Endothelial cell of umbilical vein (primary cell): Measurements from ENCODE around the gene HAL. TPM values are rescaled to one million over a fixed set of nuclear protein-coding genes. Genes with fewer than 3 reads are reported as not detected.

Source experiments
- BruUV-seq: library from RNA; stranded (reverse); fragments of 400-500 nt; replicated peaks from 2 replicates; lab custom pipeline; 2021; lab: Mats Ljungman, UMichigan
- CTCF ChIA-PET: fragments of 300-600, 350-600 bp; sonication (Branson Sonifier 250); formaldehyde crosslinking; loops from one replicate; lab custom pipeline; 2021; ENCODE audit warnings: antibody characterized with exemption, inconsistent platforms; lab: Charles Lee
- POLR2A ChIA-PET: fragments of 300-600, 350-600 bp; sonication (Branson Sonifier 250); formaldehyde crosslinking; loops from one replicate; lab custom pipeline; 2021; ENCODE audit warnings: antibody characterized with exemption, inconsistent platforms; lab: Charles Lee
- DNase-seq: peaks from one replicate; pipeline ENCODE4 v3.0.0-alpha.2; 2011; ENCODE audit warnings: low read depth, low spot score
- FAIRE-seq: peaks from 2 replicates; lab custom pipeline; 2011; peaks lifted over from hg19 to GRCh38; lab: Jason Lieb, UNC
- H2AFZ ChIP-seq: 2 replicates; pipeline ENCODE4 v1.6.0; 2012; ENCODE audit warnings: low read depth, low read length, control low read depth, inconsistent platforms
- H3K27ac ChIP-seq: 2 replicates; pipeline ENCODE4 v1.5.1; 2011; ENCODE audit warnings: low read depth, mild to moderate bottlenecking, control low read depth, low read length, moderate library complexity; ENCODE audit not compliant: insufficient read depth
- H3K27me3 ChIP-seq, 2 experiments: 2 replicates each; pipeline versions ENCODE4 v1.6.0 to v1.6.1; 2011; ENCODE audit warnings: low read length in 2 of 2, mixed read lengths in 1 of 2; ENCODE audit not compliant: control insufficient read depth in 2 of 2, insufficient read depth in 2 of 2
- H3K36me3 ChIP-seq, 2 experiments: 2 replicates in 1 of 2; 3 replicates in 1 of 2; pipeline ENCODE4 v1.5.1; 2011; ENCODE audit warnings: low read length in 2 of 2, mild to moderate bottlenecking in 1 of 2, moderate library complexity in 1 of 2; ENCODE audit not compliant: control insufficient read depth in 2 of 2, insufficient read depth in 2 of 2; ENCODE audit errors: extremely low read depth in 1 of 2
- H3K4me1 ChIP-seq: 3 replicates; pipeline ENCODE4 v1.5.1; 2011; ENCODE audit warnings: mild to moderate bottlenecking, low read length; ENCODE audit not compliant: control insufficient read depth, insufficient read depth; ENCODE audit errors: extremely low read depth
- H3K4me2 ChIP-seq: 2 replicates; pipeline ENCODE4 v1.6.1; 2011; ENCODE audit warnings: low read length, control low read depth, mixed read lengths; ENCODE audit not compliant: insufficient read depth
- H3K4me3 ChIP-seq, 3 experiments: fragments of 200-600 bp in 1 of 3; sonication (generic), shearing (Covaris generic) in 1 of 3; replicated peaks in 1 of 3; 2 replicates each; pipeline ENCODE4 v1.5.1; 2011 to 2016; ENCODE audit warnings: control low read depth in 3 of 3, low read length in 3 of 3, mild to moderate bottlenecking in 2 of 3, inconsistent platforms in 1 of 3, low read depth in 1 of 3, moderate library complexity in 1 of 3; ENCODE audit not compliant: insufficient read depth in 1 of 3
- H3K79me2 ChIP-seq: 2 replicates; pipeline ENCODE4 v1.6.0; 2012; ENCODE audit warnings: low read length, inconsistent platforms; ENCODE audit not compliant: control insufficient read depth, insufficient read depth
- H3K9ac ChIP-seq: replicated peaks from 2 replicates; pipeline ENCODE3; 2011; ENCODE audit warnings: low read length, control low read depth; ENCODE audit not compliant: insufficient read depth; ENCODE audit errors: extremely low read depth
- H3K9me1 ChIP-seq: replicated peaks from 3 replicates; pipeline ENCODE4 v1.6.0; 2011; ENCODE audit warnings: mild to moderate bottlenecking, low read length; ENCODE audit not compliant: control insufficient read depth, insufficient read depth; ENCODE audit errors: extremely low read depth
- H3K9me3 ChIP-seq: replicated peaks from 2 replicates; pipeline ENCODE4 v1.5.1; 2012; ENCODE audit warnings: low read length, inconsistent platforms; ENCODE audit not compliant: control insufficient read depth, insufficient read depth
- H4K20me1 ChIP-seq: replicated peaks from 2 replicates; pipeline ENCODE3; 2011; ENCODE audit warnings: mild to moderate bottlenecking, low read length; ENCODE audit not compliant: control insufficient read depth, insufficient read depth; ENCODE audit errors: extremely low read depth
- EZH2 ChIP-seq: IDR thresholded peaks from 2 replicates; pipeline ENCODE4 v1.6.1; 2012; ENCODE audit warnings: borderline replicate concordance, low read depth, mild to moderate bottlenecking, moderate library complexity, low read length, inconsistent platforms; ENCODE audit not compliant: severe bottlenecking
- FOS ChIP-seq: IDR thresholded peaks from 2 replicates; pipeline ENCODE4 v1.6.1; 2011; ENCODE audit warnings: mild to moderate bottlenecking, low read length, moderate library complexity, borderline replicate concordance; ENCODE audit not compliant: insufficient read depth
- GATA2 ChIP-seq: IDR thresholded peaks from 2 replicates; pipeline ENCODE4 v1.7.0; 2011; ENCODE audit warnings: low read depth, mild to moderate bottlenecking, moderate library complexity, mixed read lengths, low read length; ENCODE audit not compliant: insufficient read length, insufficient read depth
- JUN ChIP-seq: IDR thresholded peaks from 2 replicates; pipeline ENCODE4 v1.6.1; 2011; ENCODE audit warnings: borderline replicate concordance, low read depth; ENCODE audit not compliant: insufficient read length, insufficient read depth
- MYC ChIP-seq: IDR thresholded peaks from one replicate; pipeline ENCODE4 v1.6.1; 2011; ENCODE audit warnings: mild to moderate bottlenecking, low read depth, low read length
- POLR2A ChIP-seq: IDR thresholded peaks from 2 replicates; pipeline ENCODE4 v1.6.1; 2012; ENCODE audit warnings: low read depth, mild to moderate bottlenecking, control low read depth, low read length
- POLR2AphosphoS5 ChIP-seq: IDR thresholded peaks from 2 replicates; pipeline ENCODE4 v1.6.1; 2012; ENCODE audit warnings: low read depth, mild to moderate bottlenecking, control low read depth, low read length, moderate library complexity; ENCODE audit not compliant: insufficient read depth
- dilution Hi-C: fragments of 300-500 bp; cut with MboI; formaldehyde crosslinking; loops from one replicate; pipeline ENCODE4 v1.15.0; 2019; ENCODE audit warnings: low sequenced_read_pairs; ENCODE audit not compliant: extremely low pct_ligation_motif_present
- intact Hi-C: fragments of 100-400 bp; cut with micrococcal nuclease; formaldehyde crosslinking; loops from one replicate; pipeline ENCODE4 v1.10.0; 2022
- polyA plus RNA-seq, 4 experiments: library from polyadenylated mRNA; depleted of rRNA in 3 of 4; stranded (reverse) in 3 of 4; unstranded in 1 of 4; fragments of >200 nt; gene quantifications; 2 replicates each; pipeline versions ENCODE4 v1.2.1 to v1.2.3, GENCODE V29; 2011 to 2012; ENCODE audit warnings: missing spikeins in 1 of 4
- total RNA-seq: library from RNA; stranded (reverse); gene quantifications from 2 replicates; pipeline ENCODE4 v1.2.3, GENCODE V29; 2021
- TF ChIP-seq, protein P1 (sequence below): IDR thresholded peaks from 2 replicates; pipeline ENCODE4 v1.6.1; 2011; ENCODE audit not compliant: insufficient read depth, insufficient read length
- TF ChIP-seq, protein P2 (sequence below), 2 donors: IDR thresholded peaks; 1 replicate in 1 of 2; 2 replicates in 1 of 2; pipeline ENCODE4 v1.5.1; 2011; ENCODE audit warnings: low read length in 2 of 2, mild to moderate bottlenecking in 2 of 2, moderate library complexity in 2 of 2, control low read depth in 1 of 2, inconsistent platforms in 1 of 2, low read depth in 1 of 2; ENCODE audit not compliant: insufficient read depth in 1 of 2; ENCODE audit errors: extremely low read depth in 1 of 2

The HAL gene
- total and polyA plus RNA-seq, 2 donors (not counting 3 experiments of a cell fraction or from before 2014, with no cell fraction given) = 0.18 to 0.62 TPM

DNA sequence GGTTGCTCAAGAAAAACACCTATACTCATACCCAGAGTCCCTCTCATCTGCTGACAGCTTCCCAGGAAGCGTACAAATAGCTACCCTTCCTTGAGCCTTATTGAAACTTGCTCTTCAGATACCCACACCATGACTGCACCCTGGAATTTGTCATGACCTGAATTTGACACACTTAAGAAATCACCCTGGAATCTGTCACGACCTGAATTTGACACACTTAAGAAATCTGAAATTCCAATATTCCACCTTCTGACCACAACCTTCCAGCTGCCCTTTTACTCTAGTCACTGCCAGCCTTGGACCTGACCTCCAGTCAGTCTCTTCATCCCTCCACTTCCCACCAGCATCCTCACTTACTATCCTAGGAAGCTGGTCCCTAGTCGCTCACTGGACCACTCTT lies 1.1 kb upstream of the HAL start:
- Histone ChIP-seq H3K4me3 (no peak overlapping the region), H3K9me1 (no peaks in the 10 kb centered on the region), H3K9me3 (no peaks in the 10 kb centered on the region), H3K9ac (no peak overlapping the region), H3K27me3 (peaks cover 0 to 6% of the 10 kb centered on the region in 2 experiments), H3K36me3 (peaks cover 2 to 4% of the 10 kb centered on the region in 2 experiments), H3K79me2 (no peaks in the 10 kb centered on the region), H3K4me2 (no peak overlapping the region), H3K4me1 (no peaks in the 10 kb centered on the region), H3K27ac (no peak overlapping the region), H2AFZ (no peak overlapping the region), H4K20me1 (no peaks in the 10 kb centered on the region)
- dilution Hi-C loops = no loop called here
- ChIA-PET POLR2A (interaction anchor here (0.6 kb wide), 1 partner anchor 607 kb away, joined by 5 read pairs; no protein-coding TSS in a partner anchor), CTCF (interaction anchor here (1.0 to 4.8 kb wide), 2 partner anchors 80 to 174 kb away, joined by 3 to 126 read pairs; no protein-coding TSS in a partner anchor)
- no peak for DNase-seq
- TF ChIP-seq EZH2 = no peak
- no peak for TF ChIP-seq POLR2AphosphoS5
- no peak for TF ChIP-seq POLR2A
- no peak for TF ChIP-seq FOS
- TF ChIP-seq, protein P1, sequence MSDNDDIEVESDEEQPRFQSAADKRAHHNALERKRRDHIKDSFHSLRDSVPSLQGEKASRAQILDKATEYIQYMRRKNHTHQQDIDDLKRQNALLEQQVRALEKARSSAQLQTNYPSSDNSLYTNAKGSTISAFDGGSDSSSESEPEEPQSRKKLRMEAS = no peak
- no peak for FAIRE-seq
- intact Hi-C loops = no loop called here
- BruUV-seq = no TSS peak

DNA sequence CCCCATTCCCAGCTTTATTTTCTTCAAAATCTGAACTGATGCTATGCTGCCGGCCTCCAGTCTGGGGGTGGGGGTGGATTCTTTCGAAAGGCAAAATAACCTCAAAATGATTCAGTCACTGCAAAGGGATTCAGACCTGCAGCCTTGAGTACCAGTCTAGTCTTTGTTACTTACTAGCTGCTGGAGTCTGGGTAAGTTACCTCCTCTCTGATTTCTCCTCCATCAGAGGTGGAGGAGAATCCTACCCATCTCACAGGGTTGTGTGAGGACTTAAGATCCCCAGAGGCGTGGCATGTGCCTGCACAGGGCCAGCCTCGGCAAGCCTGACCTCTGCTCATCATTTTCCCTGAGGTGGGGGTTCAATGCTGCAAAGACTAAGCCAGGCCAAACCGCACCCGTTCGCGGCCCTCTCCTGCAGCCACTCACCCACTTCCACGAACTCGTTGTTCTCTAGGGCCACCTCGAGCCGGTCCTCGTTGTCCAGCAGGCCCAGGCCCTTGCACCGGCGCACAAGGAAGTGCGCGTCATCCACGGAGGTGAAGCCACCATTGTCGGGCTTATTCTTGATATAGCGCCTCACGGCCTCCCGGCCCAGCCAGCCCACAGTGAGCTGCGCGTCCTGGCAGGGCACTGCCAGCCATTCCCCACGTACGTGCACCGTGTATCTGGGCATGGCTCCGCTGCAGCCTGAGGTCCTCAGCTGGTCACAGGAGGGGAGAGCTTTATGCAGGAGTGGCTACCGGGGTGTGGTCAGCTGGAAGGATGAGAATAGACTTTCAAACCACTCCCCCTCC lies 709 bp downstream of the HAL start:
- intact Hi-C loops = no loop called here

More for the DNA sequence above, 709 bp downstream of the HAL start:
- FAIRE-seq = no peak
- H2AFZ ChIP-seq = no peak overlapping the region
- DNase-seq = no peak
- H3K36me3 ChIP-seq = peaks cover 0 to 2% of the 10 kb centered on the region in 2 experiments
- ChIA-PET POLR2A (no interaction called here), CTCF (interaction anchor here (0.8 to 2.1 kb wide), 2 partner anchors 15 to 77 kb away, joined by 3 to 7 read pairs; no protein-coding TSS in a partner anchor)
- no peak overlapping the region for H3K27ac ChIP-seq
- H4K20me1 ChIP-seq = no peaks in the 10 kb centered on the region
- no TSS peak for BruUV-seq
- H3K9ac ChIP-seq = no peak overlapping the region
- peaks cover 3 to 11% of the 10 kb centered on the region in 2 experiments for H3K27me3 ChIP-seq
- no peaks in the 10 kb centered on the region for H3K79me2 ChIP-seq
- H3K9me3 ChIP-seq = no peaks in the 10 kb centered on the region
- H3K4me3 ChIP-seq = no peak overlapping the region
- no peak for TF ChIP-seq MYC
- TF ChIP-seq GATA2 = no peak
- TF ChIP-seq EZH2 = no peak
- no peak for TF ChIP-seq JUN
- TF ChIP-seq, protein P1 = no peak
- TF ChIP-seq, protein P2, sequence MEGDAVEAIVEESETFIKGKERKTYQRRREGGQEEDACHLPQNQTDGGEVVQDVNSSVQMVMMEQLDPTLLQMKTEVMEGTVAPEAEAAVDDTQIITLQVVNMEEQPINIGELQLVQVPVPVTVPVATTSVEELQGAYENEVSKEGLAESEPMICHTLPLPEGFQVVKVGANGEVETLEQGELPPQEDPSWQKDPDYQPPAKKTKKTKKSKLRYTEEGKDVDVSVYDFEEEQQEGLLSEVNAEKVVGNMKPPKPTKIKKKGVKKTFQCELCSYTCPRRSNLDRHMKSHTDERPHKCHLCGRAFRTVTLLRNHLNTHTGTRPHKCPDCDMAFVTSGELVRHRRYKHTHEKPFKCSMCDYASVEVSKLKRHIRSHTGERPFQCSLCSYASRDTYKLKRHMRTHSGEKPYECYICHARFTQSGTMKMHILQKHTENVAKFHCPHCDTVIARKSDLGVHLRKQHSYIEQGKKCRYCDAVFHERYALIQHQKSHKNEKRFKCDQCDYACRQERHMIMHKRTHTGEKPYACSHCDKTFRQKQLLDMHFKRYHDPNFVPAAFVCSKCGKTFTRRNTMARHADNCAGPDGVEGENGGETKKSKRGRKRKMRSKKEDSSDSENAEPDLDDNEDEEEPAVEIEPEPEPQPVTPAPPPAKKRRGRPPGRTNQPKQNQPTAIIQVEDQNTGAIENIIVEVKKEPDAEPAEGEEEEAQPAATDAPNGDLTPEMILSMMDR (IDR thresholded peaks at IDR 0.05; ENCODE audit: extremely low read depth in 1 of 2, insufficient read depth in 1 of 2, low read depth in 1 of 2, low read length in 2 of 2) = no peak
- no peak for TF ChIP-seq POLR2A
- no peak for TF ChIP-seq POLR2AphosphoS5
- TF ChIP-seq FOS = no peak
- no peaks in the 10 kb centered on the region for H3K9me1 ChIP-seq
- dilution Hi-C loops = no loop called here
- no peaks in the 10 kb centered on the region for H3K4me1 ChIP-seq
- H3K4me2 ChIP-seq = no peak overlapping the region
